ENCODE results near the gene SAMHD1. TPM values are rescaled to one million over a fixed set of nuclear protein-coding genes. Genes with fewer than 3 reads are reported as not detected.

Gene SAMHD1
- total and polyA plus RNA-seq, 2 donors (not counting 3 experiments of a cell fraction or from before 2014, with no cell fraction given), result 13.7 to 27.5 TPM

GRCh38 chr20:36873498-36874189 lies 77.9 kb downstream of the SAMHD1 start:
- no peaks in the 10 kb centered on the region for H3K27me3 ChIP-seq (ENCODE audit: control insufficient read depth in 2 of 2, insufficient read depth in 2 of 2, low read length in 2 of 2)
- CTCF ChIA-PET, result interaction anchor here (0.8 to 1.5 kb wide), 4 partner anchors 9 to 100 kb away, joined by 3 to 6 read pairs (median 4); partner anchors contain the start of gene DSN1

More at GRCh38 chr20:36873498-36874189, 77.9 kb downstream of the SAMHD1 start:
- Histone ChIP-seq H3K4me3 (replicated peaks in 1 of 3; ENCODE audit: insufficient read depth in 1 of 3, low read depth in 1 of 3, low read length in 3 of 3) (no peak overlapping the region), H3K4me2 (ENCODE audit: insufficient read depth, low read length) (no peak overlapping the region), H3K79me2 (ENCODE audit: control insufficient read depth, insufficient read depth, low read length) (no peaks in the 10 kb centered on the region), H3K27ac (ENCODE audit: insufficient read depth, low read depth, low read length) (no peak overlapping the region), H2AFZ (ENCODE audit: low read depth, low read length) (no peak overlapping the region), H3K4me1 (ENCODE audit: control insufficient read depth, extremely low read depth, insufficient read depth, low read length) (no peaks in the 10 kb centered on the region), H3K9me3 (replicated peaks; ENCODE audit: control insufficient read depth, insufficient read depth, low read length) (no peaks in the 10 kb centered on the region), H3K9me1 (replicated peaks; ENCODE audit: control insufficient read depth, extremely low read depth, insufficient read depth, low read length) (no peaks in the 10 kb centered on the region), H4K20me1 (replicated peaks; ENCODE audit: control insufficient read depth, extremely low read depth, insufficient read depth, low read length) (no peaks in the 10 kb centered on the region), H3K36me3 (ENCODE audit: control insufficient read depth in 2 of 2, extremely low read depth in 1 of 2, insufficient read depth in 2 of 2, low read length in 2 of 2) (no peaks in the 10 kb centered on the region), H3K9ac (replicated peaks; ENCODE audit: extremely low read depth, insufficient read depth, low read length) (no peak overlapping the region)
- POLR2A ChIA-PET, result interaction anchor here (1.5 kb wide), 1 partner anchor 12 kb away, joined by 3 read pairs; no protein-coding TSS in a partner anchor
- FAIRE-seq (no peak), DNase-seq (ENCODE audit: low read depth, low spot score) (no peak)
- dilution Hi-C loops (cut with MboI; ENCODE audit: extremely low pct_ligation_motif_present, low sequenced_read_pairs), result no loop called here
- no peak for TF ChIP-seq JUN (IDR thresholded peaks at IDR 0.05; ENCODE audit: borderline replicate concordance, insufficient read depth, insufficient read length, low read depth)
- no peak for TF ChIP-seq POLR2AphosphoS5 (IDR thresholded peaks at IDR 0.05; ENCODE audit: insufficient read depth, low read depth, low read length)
- TF ChIP-seq GATA2 (IDR thresholded peaks at IDR 0.05; ENCODE audit: insufficient read depth, insufficient read length, low read depth, low read length), result no peak
- TF ChIP-seq FOS (IDR thresholded peaks at IDR 0.05; ENCODE audit: borderline replicate concordance, insufficient read depth, low read length), result no peak
- no peak for TF ChIP-seq CTCF (IDR thresholded peaks at IDR 0.05; ENCODE audit: extremely low read depth in 1 of 2, insufficient read depth in 1 of 2, low read depth in 1 of 2, low read length in 2 of 2)
- TF ChIP-seq EZH2 (IDR thresholded peaks at IDR 0.05; ENCODE audit: borderline replicate concordance, low read depth, low read length, severe bottlenecking), result no peak
- TF ChIP-seq MYC (IDR thresholded peaks at IDR 0.05; ENCODE audit: low read depth, low read length), result no peak
- no peak for TF ChIP-seq POLR2A (IDR thresholded peaks at IDR 0.05; ENCODE audit: low read depth, low read length)
- no peak for TF ChIP-seq MAX (IDR thresholded peaks at IDR 0.05; ENCODE audit: insufficient read depth, insufficient read length)
- BruUV-seq (replicated peaks), result no TSS peak
- intact Hi-C loops (cut with micrococcal nuclease), result no loop called here
